Placental pericyte (primary cell): Measurements from ENCODE around the gene RPS5. TPM values are rescaled to one million over a fixed set of nuclear protein-coding genes. Genes with fewer than 3 reads are reported as not detected.
A peak's percentile ranks its signal among the peaks of the same experiment; 100 is the strongest.

Source experiments
- small RNA-seq: library from RNA; depleted of rRNA; stranded (forward); fragments of <200 nt; gene quantifications from one replicate; pipeline ENCODE3, GENCODE V24; 2012; ENCODE audit warnings: low replicate concordance
- total RNA-seq: library from RNA; depleted of rRNA; stranded (reverse); fragments of >200 nt; gene quantifications from 2 replicates; pipeline ENCODE4 v1.2.3, GENCODE V29; 2012

Gene RPS5
- total RNA-seq, result 1,396 and 1,689 TPM in 2 replicates

DNA sequence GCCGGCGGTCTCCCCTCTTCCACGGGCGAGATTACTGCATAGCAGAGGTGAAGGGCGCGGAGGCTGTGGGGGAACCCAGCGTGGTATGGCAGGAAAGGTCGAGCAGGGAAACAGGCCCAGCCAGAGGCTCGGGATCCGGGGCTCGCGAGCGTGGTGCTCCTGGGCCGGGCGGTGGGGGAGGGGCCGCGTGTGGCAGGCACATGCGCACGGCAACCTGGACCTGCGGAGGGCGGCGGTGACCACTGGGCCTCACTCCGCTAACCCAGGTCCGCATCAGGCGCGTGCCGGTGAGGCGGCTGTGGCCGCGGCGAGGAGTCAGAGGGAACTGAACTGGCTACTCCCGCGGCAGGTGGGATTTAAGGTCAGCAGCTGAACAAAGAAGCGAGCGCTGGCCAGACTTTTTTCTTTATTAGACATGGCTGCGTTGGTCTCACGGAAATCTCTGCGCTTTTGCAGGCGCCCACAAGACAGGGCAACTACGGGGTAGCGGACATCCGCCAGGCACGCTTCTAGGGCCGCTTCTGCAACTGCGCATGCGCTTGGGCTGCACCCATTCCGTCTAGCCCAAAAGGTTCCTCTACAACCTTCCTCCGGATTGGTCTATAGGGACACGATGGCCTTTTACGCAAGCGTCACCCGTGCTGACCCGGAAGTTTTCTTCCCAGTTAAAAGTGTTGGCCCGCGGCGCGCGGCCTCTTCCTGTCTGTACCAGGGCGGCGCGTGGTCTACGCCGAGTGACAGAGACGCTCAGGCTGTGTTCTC, at the start of gene RPS5:
Gene RPS5 (plus strand): TSS at position 694 of the 762 bp plus-strand sequence. CDS start 869 bp downstream, outside the sequence.

DNA sequence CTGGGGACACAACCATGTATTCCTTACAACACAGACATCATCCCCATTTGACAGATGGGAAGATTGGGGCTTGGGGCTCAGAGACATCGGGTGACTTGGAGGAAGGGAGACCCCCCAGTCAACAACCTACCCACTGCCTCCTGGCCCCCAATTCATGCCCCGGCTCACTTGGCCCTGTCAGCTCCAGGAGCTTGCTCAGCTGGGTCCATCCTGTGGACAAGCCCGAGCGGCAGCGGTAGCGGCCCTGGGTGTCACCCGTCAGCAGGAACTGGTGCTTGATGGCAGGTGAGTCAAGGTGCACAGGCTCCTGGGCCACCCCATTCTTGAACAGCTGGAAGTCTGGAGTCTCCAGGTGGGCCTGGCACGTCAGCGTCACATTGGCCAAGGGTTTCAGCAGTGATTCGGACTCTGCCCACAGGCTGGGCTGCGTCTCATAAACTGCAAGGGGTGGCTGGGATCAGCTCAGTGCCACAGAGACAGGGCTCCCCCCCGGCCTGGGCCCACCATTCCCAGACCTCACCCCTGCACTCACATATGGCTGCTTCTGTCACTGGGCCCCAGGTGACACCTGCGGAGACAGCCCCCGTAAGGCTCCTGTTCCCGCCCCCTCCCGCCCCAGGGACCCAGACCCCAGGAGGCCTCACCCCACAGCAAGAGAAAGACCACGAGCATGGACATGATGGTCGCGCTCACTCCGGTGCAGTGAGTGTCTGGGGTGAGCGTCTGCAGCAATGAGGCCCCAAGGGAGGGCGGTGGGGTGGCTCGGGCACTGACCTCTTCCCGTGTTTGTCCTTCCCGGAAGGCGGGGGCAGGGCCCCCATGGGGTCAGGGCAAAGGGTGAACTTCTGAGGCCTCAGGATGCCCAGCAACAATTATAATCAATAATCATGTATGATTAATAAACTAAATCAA, 34.1 kb upstream of the RPS5 start, which contains the start of gene A1BG:
Gene A1BG (minus strand): TSS at position 733 of the 912 bp plus-strand sequence. CDS start 55 bp downstream, at position 678.

DNA sequence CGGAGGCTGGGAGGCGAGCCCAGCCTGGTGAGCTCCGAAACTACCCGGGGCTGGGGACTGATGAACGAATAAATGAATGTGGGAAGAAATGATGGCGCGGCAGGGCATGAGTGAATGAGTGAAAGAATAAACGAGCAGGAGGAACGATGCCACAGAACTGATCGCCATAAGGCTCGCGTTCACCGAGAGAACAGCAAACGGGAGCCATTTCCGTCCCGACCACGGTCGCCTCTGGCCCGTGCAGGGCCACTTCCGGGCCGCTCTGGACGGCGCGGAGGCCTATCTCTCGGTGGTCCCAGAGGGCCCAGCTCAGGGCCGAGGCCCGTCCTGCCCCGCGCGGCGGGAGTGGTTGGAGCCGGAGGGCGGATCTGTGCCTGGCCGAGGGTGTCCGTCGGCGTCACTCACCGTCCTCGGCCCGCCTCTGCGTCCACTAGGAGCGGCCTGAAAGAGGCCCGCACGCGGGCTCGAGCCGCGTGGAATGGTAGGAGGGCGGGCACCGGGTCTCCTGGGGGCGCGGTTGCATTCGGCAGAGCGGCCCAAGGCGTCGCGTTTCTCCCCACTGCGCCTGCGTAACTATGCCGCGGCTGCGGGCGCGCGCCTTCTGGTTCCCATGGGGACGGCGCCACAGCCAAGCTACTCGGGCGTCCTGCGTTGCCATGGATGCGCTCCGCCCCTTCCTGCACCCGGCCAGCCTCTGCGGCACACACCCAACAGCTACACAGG, 24.6 kb upstream of the RPS5 start, which contains the start of gene ZNF497:
Gene ZNF497 (minus strand): TSS at position 480 of the 723 bp plus-strand sequence. CDS start 5,116 bp downstream, outside the sequence.

DNA sequence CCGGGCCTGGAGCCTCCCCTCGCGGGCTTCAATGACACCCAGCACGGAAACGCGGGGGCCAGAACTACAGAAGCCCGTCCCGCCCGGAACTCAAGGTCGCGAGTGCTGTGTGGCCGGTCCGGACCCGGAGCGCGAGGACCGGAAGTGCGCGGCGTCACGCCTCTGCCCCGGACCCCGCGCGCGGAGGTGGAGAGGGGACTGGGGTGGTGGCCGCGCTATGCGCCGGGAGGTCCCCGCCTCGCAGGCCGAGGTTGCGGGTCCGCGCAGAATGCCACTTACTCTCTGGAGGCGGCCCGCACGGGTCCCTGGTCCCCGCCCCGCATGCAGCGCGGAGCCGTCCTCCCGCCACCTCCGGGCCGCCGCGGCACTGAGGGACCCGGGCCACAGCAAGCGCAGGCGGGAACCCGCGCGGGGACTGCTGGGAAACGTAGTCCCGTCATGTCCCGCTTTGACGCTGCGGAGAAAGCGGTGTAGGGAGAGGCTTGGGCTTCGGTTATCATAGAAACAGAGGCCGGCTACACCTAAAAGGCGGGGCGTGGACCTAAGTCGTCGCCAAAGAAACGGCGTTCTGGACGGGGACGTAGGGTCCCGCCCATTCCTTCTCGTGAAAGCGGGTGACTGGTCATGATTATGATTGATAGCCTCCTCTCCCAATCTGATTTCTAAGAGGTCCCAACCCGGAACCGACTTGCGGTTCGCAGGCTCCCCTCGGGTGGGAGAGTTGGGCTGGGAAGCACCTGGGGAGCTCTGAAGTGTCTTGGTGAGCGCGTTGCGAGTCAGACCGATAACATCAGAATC, 6.2 kb upstream of the RPS5 start, which contains the start of gene ZNF837:
Gene ZNF837 (minus strand): TSS at position 369 of the 798 bp plus-strand sequence. CDS start 11,698 bp downstream, outside the sequence.

DNA sequence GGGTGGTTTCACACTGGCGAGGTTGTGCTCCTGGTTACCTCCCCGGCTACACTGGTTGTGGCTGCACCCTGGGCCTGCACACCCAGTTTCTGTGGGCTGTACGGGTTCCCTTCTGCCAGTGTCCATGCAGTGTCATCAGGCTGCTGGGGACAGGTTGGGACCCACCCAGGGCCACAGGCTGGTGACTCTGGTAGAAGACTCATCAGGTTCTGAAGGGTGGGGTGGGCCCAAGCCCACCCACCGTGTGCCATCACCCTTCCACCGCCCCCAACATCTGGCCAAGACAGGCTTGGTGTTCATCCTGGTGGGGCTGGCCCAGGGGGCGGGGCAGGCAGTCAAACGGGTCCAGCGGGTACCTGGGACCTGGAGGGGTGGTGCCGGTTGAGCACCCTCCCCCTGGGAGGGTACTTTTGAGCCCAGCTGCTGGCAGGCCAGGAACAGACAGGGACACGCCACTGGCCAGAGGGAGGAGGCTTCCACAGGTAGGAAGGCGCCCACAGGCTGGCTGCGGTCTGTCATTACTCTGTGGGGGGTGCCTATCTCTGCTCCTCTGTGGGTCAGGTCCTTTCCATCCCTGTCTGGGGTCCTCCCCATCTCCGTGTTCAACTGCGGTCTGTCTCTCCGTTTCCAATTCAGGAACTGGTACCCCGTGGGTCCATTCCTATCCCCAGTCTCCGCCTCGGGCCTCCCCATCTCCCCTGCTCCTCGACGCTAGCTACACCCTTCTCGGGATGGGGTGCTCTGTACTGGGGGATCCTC, 8.3 kb downstream of the RPS5 start, which contains the start of gene RNF225:
Gene RNF225 (plus strand): TSS at position 437 of the 759 bp plus-strand sequence. CDS start 434 bp downstream, outside the sequence.

DNA sequence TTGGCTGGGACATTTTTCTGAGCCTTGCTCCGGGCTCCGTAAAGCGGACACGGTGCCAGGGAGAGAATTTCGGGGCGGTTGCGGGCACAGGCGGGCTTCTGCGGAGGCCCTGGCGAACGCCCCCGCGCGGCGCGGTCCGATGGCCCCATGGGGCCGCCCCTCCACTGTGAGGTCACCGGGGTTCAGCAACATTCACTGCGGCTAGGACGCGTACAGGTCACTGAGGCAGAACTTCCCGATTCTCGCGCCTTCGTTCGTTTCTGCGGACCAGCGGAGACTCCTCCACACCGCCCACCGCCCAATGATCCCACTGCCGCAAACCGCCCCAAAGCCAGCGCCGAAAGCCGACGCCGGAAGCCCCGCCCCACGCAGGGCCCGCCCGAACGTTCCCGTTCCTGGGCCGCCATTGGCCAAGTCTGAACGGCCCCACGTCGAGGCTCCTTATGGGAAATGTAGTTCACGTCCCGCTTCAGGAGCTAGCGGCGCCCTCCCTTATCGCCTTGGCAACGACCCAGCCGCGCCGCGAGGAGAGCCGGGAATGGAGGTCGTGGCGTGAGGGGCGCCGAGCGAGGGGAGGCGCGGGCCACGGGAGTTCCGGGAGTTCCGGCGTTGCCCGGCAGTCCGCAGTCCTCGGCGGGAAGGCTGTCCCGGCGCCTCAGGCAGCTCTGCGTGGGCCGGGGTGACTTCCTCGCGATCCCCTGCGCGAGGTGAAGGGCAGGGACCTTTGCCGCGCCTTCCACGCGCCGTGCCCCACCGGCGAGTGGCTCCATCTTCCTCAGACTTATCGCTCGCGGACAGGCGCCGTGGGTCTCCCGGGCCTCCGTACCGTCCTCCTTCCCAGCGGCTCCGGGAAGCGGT, 21.3 kb downstream of the RPS5 start, which contains the start of gene ZNF584:
Gene ZNF584 (plus strand): TSS at position 498 of the 858 bp plus-strand sequence. CDS start 499 bp downstream, outside the sequence.

DNA sequence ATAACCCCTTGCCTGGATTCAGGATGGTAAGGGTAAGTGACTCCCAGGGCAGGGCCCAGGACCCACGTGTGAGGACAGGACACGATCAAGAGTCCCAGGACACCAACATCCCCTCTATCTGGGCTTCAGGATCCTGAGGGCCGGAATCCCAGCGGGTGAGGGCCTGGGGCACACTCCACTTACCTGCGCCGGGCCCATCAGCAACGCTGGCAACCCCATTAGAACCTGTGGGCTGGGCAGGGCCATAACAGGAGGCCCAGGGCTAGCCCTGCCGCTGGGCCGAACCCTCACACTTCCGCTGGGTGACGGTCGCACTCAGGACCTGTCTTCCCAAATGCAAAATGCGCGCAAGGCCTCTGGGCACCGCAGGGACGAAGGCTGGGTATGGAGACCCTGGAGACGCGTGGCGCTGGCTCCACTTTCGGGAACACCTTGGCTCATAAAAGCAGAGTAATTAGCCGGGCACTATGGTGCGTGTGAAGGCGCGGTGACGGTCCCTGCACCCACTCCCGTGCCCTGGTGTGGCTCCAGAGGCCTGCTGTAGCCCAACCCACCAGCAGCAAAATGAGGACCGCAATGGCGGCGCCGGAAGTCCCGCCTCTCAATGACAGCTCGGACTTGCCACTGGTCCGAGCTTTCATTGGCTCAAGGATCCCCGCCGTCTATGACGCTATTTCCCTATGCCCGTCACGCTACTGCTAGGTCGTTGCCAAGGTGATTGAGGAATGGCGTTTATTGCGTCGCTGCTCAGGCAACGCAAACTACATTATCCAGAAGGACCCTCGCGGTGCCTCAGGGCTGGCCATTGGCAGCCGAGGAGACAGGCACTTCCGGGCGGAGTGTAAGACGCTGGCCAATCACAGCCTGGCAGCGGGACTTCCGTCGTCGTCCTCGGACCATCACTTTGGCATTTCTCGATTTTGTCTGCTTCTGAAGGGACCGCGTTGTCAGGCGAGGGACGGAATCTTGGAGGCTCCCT, 52.8 kb downstream of the RPS5 start, which contains the start of gene ZNF132:
Gene ZNF132 (minus strand): TSS at position 578 of the 979 bp plus-strand sequence. CDS start 332 bp downstream, at position 246.

Small RNA genes lying within 50 kb of the gene (small RNA-seq; reads per million reads assigned to genes)
- gene MIR4754, result 0.10 reads per million
- 0.46 reads per million, percentile 15 among the genes with 10 or more reads in this experiment for gene RNA5SP473

Other genes starting within 250 kb of the RPS5 start
- 11.4 and 12.6 TPM in 2 replicates for gene ZNF329, start 236.5 kb upstream of the RPS5 start, total RNA-seq
- 20.8 and 22.8 TPM in 2 replicates for gene ZNF274, start 204.2 kb upstream of the RPS5 start, total RNA-seq
- gene ZNF544, start 158.4 kb upstream of the RPS5 start, total RNA-seq, result 35.5 and 45.0 TPM in 2 replicates
- gene ZNF8, start 108.3 kb upstream of the RPS5 start, total RNA-seq, result 4.2 and 7.6 TPM in 2 replicates
- 40.5 and 45.0 TPM in 2 replicates for gene ERVK3-1, start 81.9 kb upstream of the RPS5 start, total RNA-seq
- gene ZSCAN22, start 60.3 kb upstream of the RPS5 start, total RNA-seq, result 3.3 and 5.4 TPM in 2 replicates
- gene A1BG, start 33.8 kb upstream of the RPS5 start, total RNA-seq, result 3.3 and 8.8 TPM in 2 replicates
- gene ZNF497, start 24.5 kb upstream of the RPS5 start, total RNA-seq, result 0.57 and 1.3 TPM in 2 replicates
- gene ZNF837, start 6.2 kb upstream of the RPS5 start, total RNA-seq, result 1.8 and 2.4 TPM in 2 replicates
- gene RNF225, start 8.4 kb downstream of the RPS5 start, total RNA-seq, result 0.22 and 0.43 TPM in 2 replicates
- 22.0 and 23.2 TPM in 2 replicates for gene ZNF584, start 21.4 kb downstream of the RPS5 start, total RNA-seq
- 8.1 and 9.7 TPM in 2 replicates for gene ZNF132, start 52.9 kb downstream of the RPS5 start, total RNA-seq
- gene ZNF324B, start 64.4 kb downstream of the RPS5 start, total RNA-seq, result 8.5 and 13.5 TPM in 2 replicates
- 20.8 and 24.3 TPM in 2 replicates for gene ZNF324, start 79.8 kb downstream of the RPS5 start, total RNA-seq
- 9.3 and 16.9 TPM in 2 replicates for gene ZNF446, start 89.1 kb downstream of the RPS5 start, total RNA-seq
- 1.3 and 1.6 TPM in 2 replicates for gene SLC27A5, start 124.7 kb downstream of the RPS5 start, total RNA-seq
- gene ZBTB45, start 132.5 kb downstream of the RPS5 start, total RNA-seq, result 7.2 and 11.6 TPM in 2 replicates
- gene TRIM28, start 156.8 kb downstream of the RPS5 start, total RNA-seq, result 357 and 368 TPM in 2 replicates
- gene CHMP2A, start 167.8 kb downstream of the RPS5 start, total RNA-seq, result 71.4 and 178 TPM in 2 replicates
- 70.5 and 92.5 TPM in 2 replicates for gene UBE2M, start 171.3 kb downstream of the RPS5 start, total RNA-seq
- gene MZF1, start 186.1 kb downstream of the RPS5 start, total RNA-seq, result 20.8 and 21.9 TPM in 2 replicates